HG03175 (cell line): ENCODE measurements around the gene CHRNB2.
A peak's percentile ranks its signal among the peaks of the same experiment; 100 is the strongest.

Source experiments
- ATAC-seq: cut with Tn5 transposase; IDR thresholded peaks from one replicate; pipeline ENCODE4 v1.9.1; 2021; ENCODE audit warnings: mild to moderate bottlenecking, moderate library complexity; ENCODE audit not compliant: unreplicated experiment

CHRNB2 gene

GRCh38 chr1:154551474-154551873 lies 16.1 kb upstream of the CHRNB2 start:
- no peak for ATAC-seq

DNA sequence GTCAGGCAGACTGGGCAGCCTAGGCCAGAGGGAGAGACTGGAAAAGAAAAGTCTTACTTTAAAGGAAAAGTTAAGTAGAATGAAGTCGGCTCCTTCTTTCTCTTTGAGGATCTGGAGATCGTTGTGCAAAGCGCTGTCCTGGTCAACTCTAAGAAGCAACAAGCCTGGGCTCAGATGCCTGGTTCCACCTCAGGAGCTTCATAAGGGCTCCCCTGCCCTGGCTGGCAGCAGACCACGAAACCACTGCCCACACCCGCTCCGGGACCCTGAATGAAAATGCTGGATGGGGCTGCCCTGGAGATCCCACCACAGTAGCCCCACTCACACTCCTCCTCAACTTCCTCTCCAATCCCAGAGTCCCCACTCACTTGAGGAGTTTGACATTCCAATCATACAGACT lies 15.5 kb upstream of the CHRNB2 start:
- no peak for ATAC-seq

DNA sequence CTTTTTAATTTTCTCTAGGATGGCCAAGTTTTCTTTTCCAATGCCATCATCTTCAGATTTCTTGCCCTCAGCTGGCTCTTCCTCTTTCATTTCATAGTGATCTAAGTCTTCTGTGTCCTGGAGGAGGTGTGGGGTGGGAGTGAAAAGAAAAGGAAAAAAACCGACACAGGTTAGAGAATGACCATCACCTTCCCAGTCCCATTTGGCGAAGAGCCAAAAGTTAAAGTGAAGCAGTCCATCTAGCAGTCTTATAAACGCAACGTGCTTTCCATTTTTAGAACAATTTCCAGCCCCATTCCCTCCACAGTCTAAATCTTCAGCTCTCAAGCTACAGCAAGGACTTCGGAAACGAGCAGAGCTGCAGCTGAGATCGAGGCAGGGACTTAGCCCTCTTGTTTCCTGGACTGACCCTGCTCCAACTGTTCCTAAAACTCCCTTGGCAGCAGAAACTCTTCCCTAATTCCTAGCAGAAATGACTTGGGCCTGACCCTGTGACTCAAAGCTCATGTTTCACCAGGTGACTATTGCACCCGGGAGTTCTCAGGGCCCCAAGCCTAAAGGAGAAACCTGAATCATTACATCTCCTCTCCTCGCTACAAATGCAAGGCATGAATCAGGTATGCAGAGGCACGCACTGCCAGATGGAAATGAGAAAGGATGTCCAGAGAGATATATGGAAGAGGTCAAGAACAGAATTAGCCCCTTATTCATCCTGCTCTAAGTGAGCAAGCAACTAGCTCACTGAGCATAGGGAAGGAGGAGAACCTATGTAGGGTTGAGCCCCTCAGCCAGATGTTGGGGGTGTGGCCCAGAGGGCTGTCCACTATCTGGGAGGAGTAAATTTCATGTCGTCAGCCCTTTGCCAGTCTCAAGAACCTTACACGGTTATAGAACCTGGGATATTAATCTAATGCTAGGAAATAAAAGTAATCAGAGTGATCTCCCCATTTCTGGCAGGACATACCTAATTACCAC lies 14.2 kb upstream of the CHRNB2 start:
- no peak for ATAC-seq

GRCh38 chr1:154556422-154556821 lies 11.2 kb upstream of the CHRNB2 start:
- ATAC-seq = no peak

GRCh38 chr1:154557248-154557938 lies 10.2 kb upstream of the CHRNB2 start:
- no peak for ATAC-seq

GRCh38 chr1:154557939-154558719 lies 9.4 kb upstream of the CHRNB2 start, which contains the start of gene UBE2Q1:
Gene UBE2Q1, minus strand, starts transcription at chr1:154558662. Its CDS starts 109 bp downstream, at chr1:154558553.
- ATAC-seq = no peak

DNA sequence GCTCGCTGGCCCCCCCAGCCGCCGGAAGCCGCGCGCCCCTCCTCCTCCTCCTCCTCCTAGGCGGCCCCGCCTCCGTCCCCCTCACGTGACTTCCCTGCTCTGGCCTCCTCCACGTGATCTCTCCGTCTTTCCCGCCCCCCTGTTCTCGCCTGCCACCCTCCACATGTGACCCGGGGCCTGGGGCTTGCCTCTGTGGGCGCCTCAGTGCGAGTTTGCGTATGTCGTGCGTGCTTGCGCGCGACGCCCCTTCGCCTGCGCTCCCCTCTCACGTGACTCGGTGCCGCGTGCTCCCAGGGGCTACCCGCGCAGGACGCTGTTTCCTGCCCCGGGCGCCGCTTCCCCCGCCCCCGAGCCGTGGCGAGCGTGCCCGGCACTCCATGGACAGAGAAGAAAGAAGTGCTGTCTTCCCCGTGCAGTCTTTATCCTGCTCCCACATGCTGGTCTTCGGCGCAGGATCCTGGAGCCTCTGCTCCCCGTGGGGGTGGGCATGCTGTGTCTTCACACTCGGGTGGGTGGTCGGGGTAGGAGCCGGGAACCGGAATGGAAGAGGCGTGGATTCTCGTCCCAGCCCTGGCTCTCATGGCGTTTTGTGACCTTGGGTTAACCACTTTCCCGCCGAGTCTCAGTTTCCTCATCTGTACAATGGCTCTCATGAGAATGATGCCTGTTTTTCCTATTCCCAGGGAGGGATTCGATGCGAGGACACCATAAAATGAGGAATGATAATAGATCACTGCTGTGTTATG lies 8.7 kb upstream of the CHRNB2 start:
- peak; percentile 92 for ATAC-seq

DNA sequence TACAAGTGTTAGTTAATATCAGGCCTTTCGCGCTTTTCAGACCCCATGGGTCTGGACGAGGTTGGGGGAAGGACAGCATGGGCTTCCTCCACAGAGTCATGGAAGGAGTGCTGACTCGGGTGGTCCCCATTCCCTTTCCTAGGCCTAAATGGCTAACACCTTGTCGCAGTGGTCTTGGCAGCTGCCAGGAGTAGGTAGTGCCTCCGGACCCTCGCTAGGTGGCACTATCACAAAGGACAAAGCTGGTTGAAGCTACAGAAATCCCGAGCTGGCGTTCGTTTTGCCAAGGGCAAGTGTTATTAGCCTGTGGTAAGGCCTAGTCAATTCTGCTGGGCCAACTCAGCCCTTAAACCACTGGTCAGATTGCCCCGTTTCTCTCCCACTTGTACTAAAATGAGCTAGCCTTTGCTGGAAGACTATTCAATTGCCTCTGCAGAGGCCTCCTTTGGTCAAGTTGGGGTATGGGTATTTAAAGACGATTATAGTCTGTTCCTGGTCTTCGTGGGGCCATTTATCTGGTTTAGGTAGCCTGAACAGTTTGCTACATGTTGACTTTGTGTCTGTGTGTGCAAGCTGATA lies 8.0 kb upstream of the CHRNB2 start:
- ATAC-seq = peak; percentile 32

DNA sequence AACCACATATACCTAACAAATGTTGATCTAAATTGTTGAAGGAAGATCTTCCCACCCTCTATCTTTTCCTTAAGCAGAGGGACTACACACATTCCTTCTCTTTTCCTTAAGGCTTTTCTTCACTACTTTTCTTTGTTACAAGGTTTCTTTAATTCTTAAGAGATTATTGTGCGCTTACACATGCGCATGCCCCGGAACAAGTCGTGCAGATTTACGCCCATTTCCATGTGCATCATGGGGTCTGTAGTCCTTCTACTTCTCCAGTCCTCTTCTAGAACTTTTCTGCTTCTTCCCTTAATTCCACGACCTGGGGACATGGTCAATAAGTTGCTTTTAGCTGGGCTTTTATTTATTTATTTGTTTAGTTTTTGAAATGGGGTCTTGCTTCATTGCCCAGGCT lies 1.7 kb upstream of the CHRNB2 start:
- ATAC-seq = no peak

DNA sequence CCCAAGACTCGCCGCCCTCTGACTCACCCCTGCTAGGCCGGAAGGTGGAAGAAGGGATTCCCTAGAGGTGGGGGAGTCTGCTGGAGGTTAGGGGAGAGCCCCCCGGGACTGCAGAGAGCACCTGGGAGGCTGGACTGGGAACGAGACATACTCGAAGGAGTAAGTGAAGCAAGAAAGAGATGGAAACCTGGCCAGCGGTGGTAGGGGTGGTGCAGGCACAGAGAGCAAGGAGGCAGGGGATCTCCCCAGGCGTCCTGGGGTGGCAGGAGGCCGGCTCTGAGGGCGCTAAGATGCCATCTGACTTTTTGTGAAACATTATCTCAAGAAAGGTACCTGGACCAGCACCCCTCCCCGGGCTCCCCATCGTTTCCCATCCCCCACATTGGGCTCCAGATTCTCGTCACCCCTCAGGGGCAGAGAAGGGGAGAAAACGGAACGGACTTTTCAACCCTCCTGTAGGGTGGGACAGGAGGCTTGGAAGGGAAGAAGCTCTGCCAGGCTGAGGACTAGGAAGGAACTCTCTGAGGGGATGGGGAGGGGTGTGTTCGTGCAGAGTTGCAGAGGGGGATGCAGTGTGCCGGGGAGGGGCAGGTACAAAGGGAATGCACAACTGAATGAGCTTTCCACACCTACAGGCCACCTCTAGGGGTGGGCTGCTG lies 708 bp downstream of the CHRNB2 start:
- no peak for ATAC-seq

GRCh38 chr1:154571244-154571963 lies 3.8 kb downstream of the CHRNB2 start:
- ATAC-seq = no peak

DNA sequence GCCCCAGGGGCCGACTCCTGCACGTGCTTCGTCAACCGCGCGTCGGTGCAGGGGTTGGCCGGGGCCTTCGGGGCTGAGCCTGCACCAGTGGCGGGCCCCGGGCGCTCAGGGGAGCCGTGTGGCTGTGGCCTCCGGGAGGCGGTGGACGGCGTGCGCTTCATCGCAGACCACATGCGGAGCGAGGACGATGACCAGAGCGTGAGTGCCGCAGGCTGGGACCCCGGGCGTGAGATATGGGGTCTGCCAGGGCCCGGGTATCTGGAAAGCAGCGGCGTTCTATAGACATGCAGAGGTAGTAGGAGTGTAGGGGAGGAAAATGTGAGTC lies 4.3 kb downstream of the CHRNB2 start:
- no peak for ATAC-seq

DNA sequence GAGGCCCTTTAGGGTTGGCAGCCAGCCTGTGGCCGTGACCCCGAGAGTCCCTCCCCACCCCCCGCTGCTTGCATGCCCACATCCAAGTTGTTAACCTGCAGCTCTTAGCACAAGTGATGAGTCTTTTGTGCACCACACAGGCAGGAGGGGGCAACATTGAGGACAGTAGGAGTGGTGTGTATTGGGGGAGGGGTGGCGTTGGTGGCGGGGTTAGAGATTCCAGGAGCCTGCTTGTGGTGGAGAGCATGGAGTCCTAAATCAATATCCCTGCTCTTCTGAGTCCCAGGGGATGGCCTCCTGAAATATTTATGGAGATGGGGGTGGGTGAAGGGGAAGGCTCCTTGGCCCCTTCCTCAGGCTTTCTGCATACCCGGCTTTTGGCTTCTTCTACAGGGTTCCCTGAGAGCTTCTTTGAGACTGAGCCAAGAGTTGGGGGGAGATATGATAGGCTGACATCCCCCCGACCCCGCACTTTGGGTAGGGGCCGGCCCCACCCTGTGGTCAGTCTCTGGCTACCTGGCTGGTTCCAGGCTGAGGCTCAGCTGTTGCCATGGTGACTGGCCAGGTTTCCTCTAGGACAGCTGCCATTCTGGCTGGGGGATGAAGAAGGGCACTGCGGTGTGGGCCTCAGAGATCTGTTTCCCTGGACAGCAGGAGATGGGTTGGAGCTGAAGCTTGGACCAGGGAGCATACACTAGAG lies 5.0 kb downstream of the CHRNB2 start:
- ATAC-seq = no peak

- no peak for ATAC-seq
These were observed 5.6 kb downstream of the CHRNB2 start for GRCh38 chr1:154573168-154573510.

DNA sequence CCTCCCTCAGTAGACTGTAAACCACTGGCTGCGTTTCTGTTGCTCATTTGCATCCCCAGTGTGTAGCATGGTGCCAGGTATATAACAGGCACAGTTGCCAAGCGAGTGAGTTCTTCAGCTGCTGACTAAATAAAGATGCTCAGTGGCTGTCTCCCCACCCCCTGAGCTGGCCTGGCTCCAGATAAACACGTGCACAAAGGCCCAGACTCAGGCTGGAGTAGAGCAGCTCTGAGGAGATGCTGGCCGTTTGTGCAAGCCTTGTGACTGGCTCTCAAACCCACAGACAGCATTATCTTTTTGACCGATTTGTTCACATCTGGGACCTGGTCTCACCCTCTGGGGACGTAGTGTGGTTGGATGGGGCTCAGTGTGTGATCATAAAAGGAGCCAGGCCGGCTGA lies 7.1 kb downstream of the CHRNB2 start:
- ATAC-seq = no peak

- no peak for ATAC-seq
These were observed 7.8 kb downstream of the CHRNB2 start for GRCh38 chr1:154575147-154575927.

GRCh38 chr1:154575951-154576566 lies 8.5 kb downstream of the CHRNB2 start:
- ATAC-seq = no peak
